ENCODE data around the gene SFMBT1. TPM values are rescaled to one million over a fixed set of nuclear protein-coding genes. Genes with fewer than 3 reads are reported as not detected.

The SFMBT1 gene
- total and polyA plus RNA-seq, 2 of the 4 experiments (the other 2 are of a cell fraction), result 1.0 to 1.8 TPM

DNA sequence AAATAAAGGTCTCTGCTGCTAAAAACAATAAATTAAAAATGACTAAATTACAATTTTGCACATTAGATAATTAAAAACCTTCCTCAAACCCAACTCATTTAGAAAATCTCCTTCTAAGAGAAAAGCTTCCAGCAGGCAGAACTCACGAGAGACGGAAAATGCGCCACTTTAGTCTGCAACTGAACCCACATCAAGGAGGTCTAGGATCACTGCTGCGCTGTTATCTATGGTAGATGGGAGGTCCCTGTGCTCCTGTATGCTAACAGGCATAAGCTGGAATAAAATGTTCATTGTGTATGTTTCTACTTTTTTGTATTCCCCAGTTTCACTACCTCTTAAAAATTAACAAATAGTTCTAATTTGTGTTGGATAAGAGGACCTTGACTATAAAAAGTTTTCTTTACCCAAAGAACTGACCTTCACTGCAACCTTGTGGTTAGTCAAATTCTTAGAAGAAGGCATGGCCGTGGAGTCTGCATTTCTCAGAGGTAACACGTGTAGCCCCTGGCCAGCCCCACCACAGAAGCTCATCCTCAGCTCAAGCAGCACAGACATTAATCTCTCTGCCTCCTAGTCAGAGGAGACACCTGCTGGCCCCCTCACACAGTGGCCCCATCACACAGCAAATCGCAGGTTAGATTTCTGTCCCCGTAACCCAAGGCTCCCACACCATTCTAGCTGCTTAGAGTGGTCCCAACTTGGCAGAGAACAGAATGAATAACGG, 170.8 kb downstream of the SFMBT1 start:
- no peak overlapping the region for H3K9ac ChIP-seq (ENCODE audit: low read depth, low read length)
- no peak overlapping the region for H2BK120ac ChIP-seq (ENCODE audit: low read depth, low read length)
- no peak overlapping the region for H2AK5ac ChIP-seq (ENCODE audit: low read depth, low read length)
- no peak overlapping the region for H3K14ac ChIP-seq (replicated peaks; ENCODE audit: low read depth, low read length)
- H3K9me3 ChIP-seq (ENCODE audit: control insufficient read depth, insufficient read depth, low read length), result no peaks in the 10 kb centered on the region
- no peak overlapping the region for H3K4me2 ChIP-seq (ENCODE audit: low read depth, low read length)
- peaks cover 9% of the 10 kb centered on the region for H3K4me1 ChIP-seq (ENCODE audit: control insufficient read depth, insufficient read depth, low read length)
- intact Hi-C loops (cut with micrococcal nuclease), result no loop called here
- no peak overlapping the region for H3K4ac ChIP-seq (ENCODE audit: low read depth, low read length)
- ChIA-PET POLR2A (ENCODE audit: unreplicated experiment) (no interaction called here), CTCF (interaction anchor here (0.6 kb wide), 1 partner anchor 50 kb away, joined by 4 read pairs; no protein-coding TSS in a partner anchor)
- in situ Hi-C loops (cut with MboI; ENCODE audit: low sequenced_read_pairs), result no loop called here
- peaks cover 3% of the 10 kb centered on the region; the same call in 1 of the 2 replicates for H3K36me3 ChIP-seq (ENCODE audit: control insufficient read depth, insufficient read depth, low read length)
- no peak overlapping the region for H3K27ac ChIP-seq (ENCODE audit: insufficient read depth, low read length)
- H3K79me1 ChIP-seq (ENCODE audit: low read depth in 1 of 2, low read length in 2 of 2), result peaks cover 16 to 63% of the 10 kb centered on the region in 2 experiments
- H2BK15ac ChIP-seq (ENCODE audit: low read depth, low read length), result no peak overlapping the region
- no peaks in the 10 kb centered on the region; the same call in 1 of the 2 replicates for H4K20me1 ChIP-seq (ENCODE audit: insufficient read depth, low read length)
- H4K5ac ChIP-seq (ENCODE audit: low read depth, low read length), result no peak overlapping the region
- TF ChIP-seq CEBPB (IDR thresholded peaks at IDR 0.05; ENCODE audit: low read depth, low read length) (no peak), POLR2A (IDR thresholded peaks at IDR 0.05; ENCODE audit: low read depth, low read length) (no peak), MAZ (IDR thresholded peaks at IDR 0.05; ENCODE audit: borderline replicate concordance, low read depth, low read length) (no peak), CHD1 (IDR thresholded peaks at IDR 0.05; ENCODE audit: low read depth, low read length) (no peak), RCOR1 (IDR thresholded peaks at IDR 0.05; ENCODE audit: insufficient replicate concordance, low read length) (no peak), RAD21 (IDR thresholded peaks at IDR 0.05; ENCODE audit: low read length) (no peak), BHLHE40 (IDR thresholded peaks at IDR 0.05; ENCODE audit: low read depth, low read length) (no peak)
- TF ChIP-seq, protein P1, sequence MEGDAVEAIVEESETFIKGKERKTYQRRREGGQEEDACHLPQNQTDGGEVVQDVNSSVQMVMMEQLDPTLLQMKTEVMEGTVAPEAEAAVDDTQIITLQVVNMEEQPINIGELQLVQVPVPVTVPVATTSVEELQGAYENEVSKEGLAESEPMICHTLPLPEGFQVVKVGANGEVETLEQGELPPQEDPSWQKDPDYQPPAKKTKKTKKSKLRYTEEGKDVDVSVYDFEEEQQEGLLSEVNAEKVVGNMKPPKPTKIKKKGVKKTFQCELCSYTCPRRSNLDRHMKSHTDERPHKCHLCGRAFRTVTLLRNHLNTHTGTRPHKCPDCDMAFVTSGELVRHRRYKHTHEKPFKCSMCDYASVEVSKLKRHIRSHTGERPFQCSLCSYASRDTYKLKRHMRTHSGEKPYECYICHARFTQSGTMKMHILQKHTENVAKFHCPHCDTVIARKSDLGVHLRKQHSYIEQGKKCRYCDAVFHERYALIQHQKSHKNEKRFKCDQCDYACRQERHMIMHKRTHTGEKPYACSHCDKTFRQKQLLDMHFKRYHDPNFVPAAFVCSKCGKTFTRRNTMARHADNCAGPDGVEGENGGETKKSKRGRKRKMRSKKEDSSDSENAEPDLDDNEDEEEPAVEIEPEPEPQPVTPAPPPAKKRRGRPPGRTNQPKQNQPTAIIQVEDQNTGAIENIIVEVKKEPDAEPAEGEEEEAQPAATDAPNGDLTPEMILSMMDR (conservative IDR thresholded peaks at IDR 0.05; ENCODE audit: low read depth, low read length), result no peak
- no peak overlapping the region for H3K23ac ChIP-seq (ENCODE audit: low read depth, low read length)
- no peak overlapping the region for H3K4me3 ChIP-seq (ENCODE audit: insufficient read depth, low read depth, low read length)
- H2AK9ac ChIP-seq (replicated peaks; ENCODE audit: low read depth, low read length, poor library complexity), result no peak overlapping the region
- no peak overlapping the region for H4K91ac ChIP-seq (ENCODE audit: insufficient read depth, low read depth, low read length)
- no peak overlapping the region for H3K56ac ChIP-seq (ENCODE audit: extremely low read depth, insufficient read depth, low read length)
- no peak overlapping the region for H2BK20ac ChIP-seq (ENCODE audit: low read depth, low read length)
- H2BK5ac ChIP-seq (ENCODE audit: low read depth, low read length, poor library complexity, severe bottlenecking), result no peak overlapping the region
- no peak overlapping the region for H2AFZ ChIP-seq (replicated peaks; ENCODE audit: low read length, poor library complexity)
- WGBS, 2 experiments (ENCODE audit: extremely low coverage in 2 of 2, insufficient read length in 1 of 2), result no CpG with 5 or more reads among the region's 9 CpGs
- dilution Hi-C loops (cut with HindIII; ENCODE audit: low sequenced_read_pairs, unreplicated experiment), result no loop called here
- H4K8ac ChIP-seq (ENCODE audit: low read depth in 2 of 2, low read length in 2 of 2), result no peak overlapping the region
- H3K18ac ChIP-seq (ENCODE audit: low read depth, low read length), result no peak overlapping the region
- H3K27me3 ChIP-seq (ENCODE audit: control insufficient read depth, insufficient read depth, low read length), result no peaks in the 10 kb centered on the region
- H3K9me1 ChIP-seq (ENCODE audit: insufficient read depth, low read length), result peaks cover 10% of the 10 kb centered on the region; the same call in 1 of the 2 replicates
- ATAC-seq (ENCODE audit: low read depth) (no peak), DNase-seq (no peak)
- BruUV-seq (replicated peaks), result no TSS peak

All from IMR-90 (cell line).